Measurements from ENCODE around the gene TMEM184A.

Gene TMEM184A

GRCh38 chr7:1595636-1596035 is 39.6 kb upstream of the TMEM184A start:
- Mint-ChIP-seq H3K36me3 (ENCODE audit: insufficient read depth) (peaks cover 2% of the 10 kb centered on the region), H3K27ac (peak overlapping the region in 1 of 2 donors; percentile 42), H3K4me3 (no peak overlapping the region), H3K27me3 (peaks cover 75 to 94% of the 10 kb centered on the region in 2 donors), H3K4me1 (ENCODE audit: low read depth in 2 of 2) (peaks cover 16 to 17% of the 10 kb centered on the region in 2 donors), H3K9me3 (no peaks in the 10 kb centered on the region)
- DNase-seq (no peak), ATAC-seq (replicated peaks) (no peak)

GRCh38 chr7:1595027-1595426 is 39.0 kb upstream of the TMEM184A start:
- Mint-ChIP-seq H3K27ac (no peak overlapping the region), H3K27me3 (peaks cover 79 to 98% of the 10 kb centered on the region in 2 donors), H3K4me1 (ENCODE audit: low read depth in 2 of 2) (peaks cover 16 to 20% of the 10 kb centered on the region in 2 donors), H3K36me3 (ENCODE audit: insufficient read depth) (no peaks in the 10 kb centered on the region), H3K9me3 (no peaks in the 10 kb centered on the region), H3K4me3 (no peak overlapping the region)
- ATAC-seq (replicated peaks) (no peak), DNase-seq (no peak)

GRCh38 chr7:1593904-1594421 is 38.0 kb upstream of the TMEM184A start:
- no peak for DNase-seq
- no peak for ATAC-seq (replicated peaks)
- Mint-ChIP-seq H3K36me3 (ENCODE audit: insufficient read depth) (no peaks in the 10 kb centered on the region), H3K4me3 (no peak overlapping the region), H3K4me1 (ENCODE audit: low read depth in 2 of 2) (peaks cover 16 to 20% of the 10 kb centered on the region in 2 donors), H3K9me3 (no peaks in the 10 kb centered on the region), H3K27ac (no peak overlapping the region), H3K27me3 (peaks cover 88 to 100% of the 10 kb centered on the region in 2 donors)

GRCh38 chr7:1593091-1593866 is 37.3 kb upstream of the TMEM184A start:
- Mint-ChIP-seq H3K36me3 (ENCODE audit: insufficient read depth) (no peaks in the 10 kb centered on the region), H3K4me1 (ENCODE audit: low read depth in 2 of 2) (peaks cover 16 to 20% of the 10 kb centered on the region in 2 donors), H3K27ac (no peak overlapping the region), H3K9me3 (no peaks in the 10 kb centered on the region), H3K27me3 (peaks cover 84 to 100% of the 10 kb centered on the region in 2 donors), H3K4me3 (peak overlapping the region in 1 of 2 donors; percentile 19)
- DNase-seq = no peak
- no peak for ATAC-seq (replicated peaks)

GRCh38 chr7:1592299-1592871 is 36.4 kb upstream of the TMEM184A start:
- Mint-ChIP-seq H3K4me1 (ENCODE audit: low read depth in 2 of 2) (peaks cover 16 to 20% of the 10 kb centered on the region in 2 donors), H3K9me3 (no peaks in the 10 kb centered on the region), H3K27me3 (peaks cover 80 to 100% of the 10 kb centered on the region in 2 donors), H3K36me3 (ENCODE audit: insufficient read depth) (no peaks in the 10 kb centered on the region), H3K4me3 (peak overlapping the region; percentile 19 to 51), H3K27ac (no peak overlapping the region)
- DNase-seq (no peak), ATAC-seq (replicated peaks) (peak; percentile 27)

GRCh38 chr7:1591876-1592275 is 35.9 kb upstream of the TMEM184A start:
- peak overlapping the region; percentile 19 to 51 for H3K4me3 Mint-ChIP-seq
- DNase-seq (no peak), ATAC-seq (replicated peaks) (peak; percentile 67)
- peak overlapping the region in 1 of 2 donors; percentile 54 for H3K27ac Mint-ChIP-seq
- H3K36me3 Mint-ChIP-seq (ENCODE audit: insufficient read depth) = no peaks in the 10 kb centered on the region
- H3K27me3 Mint-ChIP-seq = peaks cover 77 to 96% of the 10 kb centered on the region in 2 donors
- peaks cover 16 to 20% of the 10 kb centered on the region in 2 donors for H3K4me1 Mint-ChIP-seq (ENCODE audit: low read depth in 2 of 2)
- no peaks in the 10 kb centered on the region for H3K9me3 Mint-ChIP-seq

GRCh38 chr7:1591396-1591795 is 35.4 kb upstream of the TMEM184A start:
- H3K9me3 Mint-ChIP-seq = no peaks in the 10 kb centered on the region
- DNase-seq = no peak
- peaks cover 72 to 91% of the 10 kb centered on the region in 2 donors for H3K27me3 Mint-ChIP-seq
- H3K4me3 Mint-ChIP-seq = peak overlapping the region in 1 of 2 donors; percentile 19
- ATAC-seq (replicated peaks) = no peak
- peaks cover 16 to 20% of the 10 kb centered on the region in 2 donors for H3K4me1 Mint-ChIP-seq (ENCODE audit: low read depth in 2 of 2)
- peak overlapping the region in 1 of 2 donors; percentile 54 for H3K27ac Mint-ChIP-seq
- no peaks in the 10 kb centered on the region for H3K36me3 Mint-ChIP-seq (ENCODE audit: insufficient read depth)

GRCh38 chr7:1590887-1591286 is 34.9 kb upstream of the TMEM184A start:
- no peak overlapping the region for H3K27ac Mint-ChIP-seq
- DNase-seq (no peak), ATAC-seq (replicated peaks) (no peak)
- peaks cover 67 to 86% of the 10 kb centered on the region in 2 donors for H3K27me3 Mint-ChIP-seq
- no peak overlapping the region for H3K4me3 Mint-ChIP-seq
- no peaks in the 10 kb centered on the region for H3K36me3 Mint-ChIP-seq (ENCODE audit: insufficient read depth)
- peaks cover 16 to 20% of the 10 kb centered on the region in 2 donors for H3K4me1 Mint-ChIP-seq (ENCODE audit: low read depth in 2 of 2)
- no peaks in the 10 kb centered on the region for H3K9me3 Mint-ChIP-seq

- no peak overlapping the region for H3K4me3 Mint-ChIP-seq
- no peak for DNase-seq
Measured at GRCh38 chr7:1590476-1590875, 34.5 kb upstream of the TMEM184A start.

GRCh38 chr7:1588978-1589377 is 33.0 kb upstream of the TMEM184A start:
- H3K27ac Mint-ChIP-seq = no peak overlapping the region
- H3K4me1 Mint-ChIP-seq (ENCODE audit: low read depth in 2 of 2) = peaks cover 16 to 20% of the 10 kb centered on the region in 2 donors
- DNase-seq (no peak), ATAC-seq (replicated peaks) (no peak)
- H3K36me3 Mint-ChIP-seq (ENCODE audit: insufficient read depth) = no peaks in the 10 kb centered on the region
- H3K27me3 Mint-ChIP-seq = peaks cover 50 to 67% of the 10 kb centered on the region in 2 donors
- no peak overlapping the region for H3K4me3 Mint-ChIP-seq
- H3K9me3 Mint-ChIP-seq = no peaks in the 10 kb centered on the region

More at GRCh38 chr7:1590476-1590875, 34.5 kb upstream of the TMEM184A start:
- Mint-ChIP-seq H3K9me3 (no peaks in the 10 kb centered on the region), H3K36me3 (ENCODE audit: insufficient read depth) (no peaks in the 10 kb centered on the region), H3K27me3 (peaks cover 64 to 82% of the 10 kb centered on the region in 2 donors), H3K4me1 (ENCODE audit: low read depth in 2 of 2) (peaks cover 16 to 20% of the 10 kb centered on the region in 2 donors), H3K27ac (no peak overlapping the region)
- no peak for ATAC-seq (replicated peaks)

- ATAC-seq (replicated peaks) = no peak
- no peak for DNase-seq
- peaks cover 15 to 16% of the 10 kb centered on the region in 2 donors for H3K4me1 Mint-ChIP-seq (ENCODE audit: low read depth in 2 of 2)
- no peaks in the 10 kb centered on the region for H3K36me3 Mint-ChIP-seq (ENCODE audit: insufficient read depth)
- peaks cover 40 to 54% of the 10 kb centered on the region in 2 donors for H3K27me3 Mint-ChIP-seq
- peak overlapping the region in 1 of 2 donors; percentile 39 for H3K27ac Mint-ChIP-seq
- no peak overlapping the region for H3K4me3 Mint-ChIP-seq
- no peaks in the 10 kb centered on the region for H3K9me3 Mint-ChIP-seq
Measured at GRCh38 chr7:1587738-1588137, 31.7 kb upstream of the TMEM184A start.

- DNase-seq = no peak
- Mint-ChIP-seq H3K4me3 (no peak overlapping the region), H3K4me1 (ENCODE audit: low read depth in 2 of 2) (peaks cover 8 to 11% of the 10 kb centered on the region in 2 donors), H3K36me3 (ENCODE audit: insufficient read depth) (no peaks in the 10 kb centered on the region), H3K9me3 (no peaks in the 10 kb centered on the region), H3K27ac (peak overlapping the region in 1 of 2 donors; percentile 39), H3K27me3 (peaks cover 34 to 48% of the 10 kb centered on the region in 2 donors)
- no peak for ATAC-seq (replicated peaks)
Measured at GRCh38 chr7:1586827-1587705, 31.1 kb upstream of the TMEM184A start.
